Esophagus muscularis mucosa (tissue), 3 donors: ENCODE data around the gene UNC13C.

Experiments
- CTCF ChIP-seq, 3 experiments: fragments of 200-600 bp in 2 of 3; fragments of 450-650 bp in 1 of 3; sonication (generic) in 2 of 3; IDR thresholded peaks; one replicate each; pipeline ENCODE4 v1.5.1; 2017 to 2019; ENCODE audit warnings: antibody characterized with exemption in 3 of 3, mild to moderate bottlenecking in 2 of 3, moderate library complexity in 1 of 3
- POLR2AphosphoS5 ChIP-seq, 2 donors: sonication (generic); formaldehyde crosslinking; IDR thresholded peaks; one replicate each; pipeline ENCODE4 v1.6.1; 2017; ENCODE audit warnings: antibody characterized with exemption in 2 of 2

GRCh38 chr15:53955396-53955795 is 22.8 kb upstream of the UNC13C start:
- TF ChIP-seq CTCF (IDR thresholded peaks at IDR 0.05) (no peak), POLR2AphosphoS5 (IDR thresholded peaks at IDR 0.05) (no peak)
